H1 (cell line): Measurements from ENCODE around the gene FRY. TPM values are rescaled to one million over a fixed set of nuclear protein-coding genes. Genes with fewer than 3 reads are reported as not detected.

ENCODE experiments used
- CTCF ChIA-PET: fragments of 300-600 bp; sonication (Branson Sonifier 250); formaldehyde crosslinking; loops from one replicate; lab custom pipeline; 2021; ENCODE audit not compliant: partially characterized antibody; lab: Charles Lee
- POLR2A ChIA-PET: fragments of 300-600 bp; sonication (Branson Sonifier 250); formaldehyde crosslinking; loops from one replicate; lab custom pipeline; 2021; ENCODE audit warnings: inconsistent platforms; ENCODE audit not compliant: partially characterized antibody; lab: Charles Lee
- DNase-seq, 2 experiments: peaks; one replicate each; pipeline versions ENCODE4 v3.0.0 to v3.0.0-alpha.2; 2010 to 2022; ENCODE audit warnings: low spot score in 2 of 2, low read depth in 1 of 2, mixed read lengths in 1 of 2
- FAIRE-seq: peaks from 2 replicates; lab custom pipeline; 2011; peaks lifted over from hg19 to GRCh38; lab: Jason Lieb, UNC
- H2AFZ ChIP-seq: 2 replicates; pipeline ENCODE4 v1.8.1; 2012; ENCODE audit warnings: low read length, inconsistent platforms
- H2AK5ac ChIP-seq: 2 replicates; pipeline ENCODE4 v1.6.1; 2013; ENCODE audit warnings: low read depth, low read length
- H2BK120ac ChIP-seq: replicated peaks from 2 replicates; pipeline ENCODE3; 2013; ENCODE audit warnings: low read depth, low read length, inconsistent platforms
- H2BK12ac ChIP-seq: 2 replicates; pipeline ENCODE4 v1.6.1; 2013; ENCODE audit warnings: low read depth, low read length
- H2BK15ac ChIP-seq: 2 replicates; pipeline ENCODE4 v1.6.1; 2013; ENCODE audit warnings: low read length
- H2BK20ac ChIP-seq: 2 replicates; pipeline ENCODE4 v1.6.1; 2013; ENCODE audit warnings: low read length
- H2BK5ac ChIP-seq: 2 replicates; pipeline ENCODE4 v1.6.1; 2013; ENCODE audit warnings: low read depth, low read length
- H3K14ac ChIP-seq: 2 replicates; pipeline ENCODE4 v1.6.1; 2013; ENCODE audit warnings: inconsistent platforms; ENCODE audit not compliant: insufficient read length
- H3K18ac ChIP-seq: 2 replicates; pipeline ENCODE4 v1.6.1; 2013; ENCODE audit warnings: low read length; ENCODE audit errors: extremely low read depth
- H3K23ac ChIP-seq: 2 replicates; pipeline ENCODE4 v1.6.1; 2013; ENCODE audit warnings: inconsistent platforms; ENCODE audit not compliant: insufficient read length
- H3K23me2 ChIP-seq: 2 replicates; pipeline ENCODE4 v1.6.1; 2013; ENCODE audit warnings: low read depth, low read length
- H3K27ac ChIP-seq: 2 replicates; pipeline ENCODE4 v1.6.1; 2011; ENCODE audit warnings: low read depth, low read length, inconsistent platforms
- H3K27me3 ChIP-seq, 4 experiments: replicated peaks in 1 of 4; 1 replicate in 1 of 4; 2 replicates in 3 of 4; pipeline versions ENCODE4 v1.6.1 to v1.8.1; 2011 to 2013; ENCODE audit warnings: low read length in 3 of 4, mild to moderate bottlenecking in 3 of 4, inconsistent platforms in 2 of 4, mixed read lengths in 2 of 4, moderate library complexity in 1 of 4; ENCODE audit not compliant: control insufficient read depth in 3 of 4, insufficient read depth in 3 of 4; ENCODE audit errors: extremely low read depth in 1 of 4
- H3K36me3 ChIP-seq, 4 experiments: 2 replicates each; pipeline versions ENCODE4 v1.6.1 to v1.8.1; 2011 to 2013; ENCODE audit warnings: mild to moderate bottlenecking in 4 of 4, low read length in 3 of 4, moderate library complexity in 2 of 4, control low read depth in 1 of 4, inconsistent platforms in 1 of 4; ENCODE audit not compliant: insufficient read depth in 4 of 4, control insufficient read depth in 2 of 4
- H3K4ac ChIP-seq: replicated peaks from 2 replicates; pipeline ENCODE3; 2013; ENCODE audit warnings: low read length, low read depth, mixed read lengths, inconsistent platforms; ENCODE audit not compliant: insufficient read length
- H3K4me1 ChIP-seq, 4 experiments: replicated peaks in 1 of 4; 1 replicate in 1 of 4; 2 replicates in 3 of 4; pipeline versions ENCODE4 v1.6.1 to v1.8.1; 2011 to 2013; ENCODE audit warnings: low read length in 3 of 4, inconsistent platforms in 2 of 4, mixed read lengths in 1 of 4; ENCODE audit not compliant: insufficient read depth in 4 of 4, control insufficient read depth in 3 of 4
- H3K4me2 ChIP-seq, 2 experiments: 2 replicates each; pipeline versions ENCODE4 v1.6.1 to v1.8.1; 2011 to 2013; ENCODE audit warnings: low read depth in 2 of 2, low read length in 2 of 2, control low read depth in 1 of 2, inconsistent platforms in 1 of 2, mild to moderate bottlenecking in 1 of 2; ENCODE audit not compliant: insufficient read depth in 1 of 2
- H3K4me3 ChIP-seq, 4 experiments: fragments of 200-600, 300-600 bp in 1 of 4; sonication (generic), shearing (Covaris generic), sonication (Bioruptor Twin) in 1 of 4; 2 replicates each; pipeline versions ENCODE4 v1.5.1 to v1.8.1; 2011 to 2016; ENCODE audit warnings: low read length in 4 of 4, low read depth in 3 of 4, control low read depth in 2 of 4, inconsistent platforms in 2 of 4, mild to moderate bottlenecking in 2 of 4, mixed read lengths in 1 of 4, moderate library complexity in 1 of 4; ENCODE audit not compliant: insufficient read depth in 2 of 4; ENCODE audit errors: extremely low read depth in 1 of 4
- H3K56ac ChIP-seq: replicated peaks from 2 replicates; pipeline ENCODE3; 2013; ENCODE audit warnings: low read depth, mild to moderate bottlenecking, mixed read lengths, low read length, inconsistent platforms; ENCODE audit not compliant: insufficient read length
- H3K79me1 ChIP-seq: 2 replicates; pipeline ENCODE4 v1.6.1; 2013; ENCODE audit warnings: low read depth, low read length, control low read depth
- H3K79me2 ChIP-seq, 2 experiments: 2 replicates each; pipeline versions ENCODE4 v1.6.1 to v1.8.1; 2012 to 2013; ENCODE audit warnings: low read length in 2 of 2, mild to moderate bottlenecking in 2 of 2, inconsistent platforms in 1 of 2; ENCODE audit not compliant: insufficient read depth in 2 of 2, control insufficient read depth in 1 of 2
- H3K9ac ChIP-seq, 4 experiments: replicated peaks in 1 of 4; 1 replicate in 1 of 4; 2 replicates in 3 of 4; pipeline versions ENCODE4 v1.6.1 to v1.8.1; 2011 to 2013; ENCODE audit warnings: low read depth in 3 of 4, low read length in 3 of 4, control low read depth in 2 of 4, mild to moderate bottlenecking in 2 of 4, moderate library complexity in 2 of 4, inconsistent platforms in 1 of 4; ENCODE audit errors: extremely low read depth in 1 of 4
- H3K9me3 ChIP-seq, 2 experiments: 2 replicates each; pipeline versions ENCODE4 v1.6.1 to v1.8.1; 2012 to 2013; ENCODE audit warnings: mild to moderate bottlenecking in 2 of 2, moderate library complexity in 2 of 2, control low read depth in 1 of 2, inconsistent platforms in 1 of 2, low read depth in 1 of 2, low read length in 1 of 2, mixed read lengths in 1 of 2; ENCODE audit not compliant: insufficient read depth in 2 of 2
- H4K20me1 ChIP-seq, 2 experiments: replicated peaks in 1 of 2; 2 replicates each; pipeline versions ENCODE3 to v1.8.1; 2011 to 2013; ENCODE audit warnings: inconsistent platforms in 2 of 2, low read length in 2 of 2, mild to moderate bottlenecking in 1 of 2; ENCODE audit not compliant: insufficient read depth in 2 of 2, control insufficient read depth in 1 of 2
- H4K5ac ChIP-seq: 2 replicates; pipeline ENCODE4 v1.6.1; 2013; ENCODE audit warnings: low read length, low read depth, mixed read lengths, inconsistent platforms; ENCODE audit not compliant: insufficient read length
- H4K8ac ChIP-seq: 2 replicates; pipeline ENCODE4 v1.8.0; 2013; ENCODE audit warnings: mild to moderate bottlenecking, moderate library complexity, low read length, inconsistent platforms; ENCODE audit not compliant: insufficient read depth; ENCODE audit errors: extremely low read depth
- H4K91ac ChIP-seq: replicated peaks from 2 replicates; pipeline ENCODE3; 2013; ENCODE audit warnings: low read length, mixed read lengths, inconsistent platforms; ENCODE audit not compliant: insufficient read length
- ATF3 ChIP-seq: IDR thresholded peaks from 2 replicates; pipeline ENCODE4 v1.6.1; 2011; ENCODE audit warnings: low read depth, mild to moderate bottlenecking, low read length; ENCODE audit not compliant: insufficient read depth
- BRCA1 ChIP-seq: IDR thresholded peaks from 2 replicates; pipeline ENCODE4 v1.6.1; 2012; ENCODE audit warnings: low read depth, low read length, improper control_type of control experiment
- HDAC2 ChIP-seq, 2 experiments: fragments of 300-600 bp in 1 of 2; sonication (generic) in 1 of 2; IDR thresholded peaks; 2 replicates each; pipeline ENCODE4 v1.6.1; 2011 to 2012; ENCODE audit warnings: low read depth in 2 of 2, low read length in 2 of 2, mild to moderate bottlenecking in 2 of 2, moderate library complexity in 2 of 2, borderline replicate concordance in 1 of 2, inconsistent platforms in 1 of 2
- JUN ChIP-seq: IDR thresholded peaks from 2 replicates; pipeline ENCODE4 v1.6.1; 2011; ENCODE audit warnings: low read depth, mild to moderate bottlenecking, improper control_type of control experiment, low read length
- SP2 ChIP-seq: IDR thresholded peaks from 2 replicates; pipeline ENCODE4 v1.6.1; 2012; ENCODE audit warnings: mild to moderate bottlenecking, low read length, inconsistent platforms
- TBP ChIP-seq: IDR thresholded peaks from 2 replicates; pipeline ENCODE4 v1.6.1; 2011; ENCODE audit warnings: low read depth, low read length, improper control_type of control experiment
- WGBS, 2 experiments: shearing (Covaris generic) in 1 of 2; methylation state at CpG; one replicate each; pipeline versions ENCODE4 v1.1.6 to v1.1.7; 2013 to 2015; ENCODE audit warnings: low lambda C conversion rate in 2 of 2, mixed read lengths in 2 of 2, inconsistent platforms in 1 of 2, low coverage in 1 of 2, missing lambda C conversion rate in 1 of 2; ENCODE audit not compliant: insufficient replicate concordance in 2 of 2, insufficient coverage in 1 of 2, insufficient read length in 1 of 2; ENCODE audit errors: extremely low coverage in 1 of 2, missing lambda C conversion rate in 1 of 2; 5-methylcytosine and 5-hydroxymethylcytosine counted together
- polyA plus RNA-seq, 7 experiments: library from polyadenylated mRNA; depleted of rRNA in 3 of 7; stranded (reverse) in 5 of 7; unstranded in 2 of 7; fragments of >200 nt in 5 of 7; fragments of 200-250 nt in 2 of 7; gene quantifications; 1 replicate in 5 of 7; 2 replicates in 1 of 7; 4 replicates in 1 of 7; pipeline versions ENCODE4 v1.2.1 to v1.2.3, GENCODE V29; 2011 to 2013; ENCODE audit warnings: missing spikeins in 2 of 7, mixed read lengths in 2 of 7
- total RNA-seq: library from RNA; stranded (reverse); fragmentation: NEBNext Ultra II Directional; extraction: Animal tissue kit (Norgen Biotek cat#: 25700); gene quantifications from 2 replicates; pipeline ENCODE4 v1.2.1, GENCODE V29; 2021

Gene FRY
- total and polyA plus RNA-seq, 2 of the 8 experiments (the other 6 are each of a cell fraction or from before 2014, with no cell fraction given) = 4.3 to 9.2 TPM

GRCh38 chr13:32272021-32272683, 240.6 kb downstream of the FRY start:
- H3K27me3 ChIP-seq = no peaks in the 10 kb centered on the region
- no peak overlapping the region for H3K23ac ChIP-seq
- no peaks in the 10 kb centered on the region for H3K23me2 ChIP-seq
- TF ChIP-seq TBP (no peak), JUN (no peak), BRCA1 (no peak), HDAC2 (IDR thresholded peaks at IDR 0.05; ENCODE audit: borderline replicate concordance in 1 of 2, low read depth in 2 of 2, low read length in 2 of 2) (no peak), SP2 (no peak), ATF3 (no peak)
- no peaks in the 10 kb centered on the region for H3K4me1 ChIP-seq
- H3K4ac ChIP-seq = no peak overlapping the region
- H3K4me2 ChIP-seq = no peak overlapping the region
- H2BK12ac ChIP-seq = no peak overlapping the region
- no peak for DNase-seq
- no peak overlapping the region for H2BK20ac ChIP-seq
- POLR2A ChIA-PET = no interaction called here
- H2BK15ac ChIP-seq = no peak overlapping the region
- no peak overlapping the region for H4K8ac ChIP-seq
- no peak overlapping the region for H2BK5ac ChIP-seq
- H4K5ac ChIP-seq = no peak overlapping the region
- no peaks in the 10 kb centered on the region for H3K79me1 ChIP-seq
- no peak overlapping the region for H3K9ac ChIP-seq
- no peak overlapping the region for H2AK5ac ChIP-seq
- H4K91ac ChIP-seq = no peak overlapping the region
- H2BK120ac ChIP-seq = no peak overlapping the region
- H3K36me3 ChIP-seq = no peaks in the 10 kb centered on the region
- H3K27ac ChIP-seq = no peak overlapping the region
- 78% methylated on average over 4 of the region's 4 CpGs; no CpG with 5 or more reads in 1 of the 2 experiments for WGBS, 2 experiments
- no peak overlapping the region for H3K56ac ChIP-seq
- no peaks in the 10 kb centered on the region for H3K9me3 ChIP-seq
- no peaks in the 10 kb centered on the region for H4K20me1 ChIP-seq
- no peaks in the 10 kb centered on the region for H3K79me2 ChIP-seq
- H3K4me3 ChIP-seq = no peak overlapping the region
- FAIRE-seq = no peak
- CTCF ChIA-PET = interaction anchor here (1.1 to 1.8 kb wide), 6 partner anchors 8 to 43 kb away, joined by 3 to 5 read pairs (median 4); partner anchors contain the start of genes BRCA2 and ZAR1L
- H3K14ac ChIP-seq = no peak overlapping the region
- no peak overlapping the region for H3K18ac ChIP-seq
- H2AFZ ChIP-seq = no peak overlapping the region
